ENCODE results near the gene PACSIN3. TPM values are rescaled to one million over a fixed set of nuclear protein-coding genes. Genes with fewer than 3 reads are reported as not detected.

The PACSIN3 gene
- polyA plus RNA-seq, 1 donor from 2014 or later = not detected

DNA sequence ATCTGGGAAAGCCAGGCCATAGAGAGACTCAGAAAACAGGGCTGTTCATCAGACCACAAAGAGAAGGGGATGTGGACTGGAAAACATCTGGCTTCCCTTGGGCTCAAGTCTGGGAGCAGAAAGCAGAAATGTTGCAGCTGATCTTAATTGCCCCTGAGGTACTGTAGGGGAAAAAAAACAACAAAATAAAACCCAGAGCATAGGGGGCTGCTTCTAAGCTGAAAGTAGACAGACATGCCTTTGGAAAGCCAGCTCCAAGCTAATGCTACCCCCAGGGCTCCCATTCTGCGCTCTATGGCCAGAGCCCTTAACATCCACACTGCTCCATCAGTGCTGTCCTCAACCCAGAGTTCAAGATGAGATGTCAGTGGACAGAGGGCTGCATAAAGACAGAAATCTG, 2.0 kb upstream of the PACSIN3 start:
- H3K9me3 ChIP-seq (ENCODE audit: low read length) = no peaks in the 10 kb centered on the region
- no peaks in the 10 kb centered on the region for H3K9me2 ChIP-seq (ENCODE audit: insufficient read depth, low read length)
- H3K36me3 ChIP-seq (ENCODE audit: insufficient read depth, low read length) = no peaks in the 10 kb centered on the region
- H3K4me3 ChIP-seq (ENCODE audit: low read length) = no peak overlapping the region
- no peaks in the 10 kb centered on the region for H3K79me2 ChIP-seq (replicated peaks; ENCODE audit: insufficient read depth, low read length)
- peaks cover 50% of the 10 kb centered on the region for H3K27me3 ChIP-seq (ENCODE audit: insufficient read depth, low read depth, low read length)
- no peak overlapping the region for H3K27ac ChIP-seq (ENCODE audit: low read length)
- H2AFZ ChIP-seq (ENCODE audit: low read depth, low read length) = no peak overlapping the region
- TF ChIP-seq RAD21 (conservative IDR thresholded peaks at IDR 0.05) (no peak), POLR2AphosphoS5 (IDR thresholded peaks at IDR 0.05) (no peak), TAF1 (IDR thresholded peaks at IDR 0.05; ENCODE audit: low read depth) (no peak), MXI1 (conservative IDR thresholded peaks at IDR 0.05; ENCODE audit: poor library complexity, severe bottlenecking) (no peak), EP300 (conservative IDR thresholded peaks at IDR 0.05; ENCODE audit: poor library complexity, severe bottlenecking) (no peak), SMC3 (conservative IDR thresholded peaks at IDR 0.05; ENCODE audit: poor library complexity) (no peak), EZH2 (IDR thresholded peaks at IDR 0.05; ENCODE audit: borderline replicate concordance, insufficient read depth, low read length, poor library complexity, severe bottlenecking) (no peak)
- TF ChIP-seq, protein P1, sequence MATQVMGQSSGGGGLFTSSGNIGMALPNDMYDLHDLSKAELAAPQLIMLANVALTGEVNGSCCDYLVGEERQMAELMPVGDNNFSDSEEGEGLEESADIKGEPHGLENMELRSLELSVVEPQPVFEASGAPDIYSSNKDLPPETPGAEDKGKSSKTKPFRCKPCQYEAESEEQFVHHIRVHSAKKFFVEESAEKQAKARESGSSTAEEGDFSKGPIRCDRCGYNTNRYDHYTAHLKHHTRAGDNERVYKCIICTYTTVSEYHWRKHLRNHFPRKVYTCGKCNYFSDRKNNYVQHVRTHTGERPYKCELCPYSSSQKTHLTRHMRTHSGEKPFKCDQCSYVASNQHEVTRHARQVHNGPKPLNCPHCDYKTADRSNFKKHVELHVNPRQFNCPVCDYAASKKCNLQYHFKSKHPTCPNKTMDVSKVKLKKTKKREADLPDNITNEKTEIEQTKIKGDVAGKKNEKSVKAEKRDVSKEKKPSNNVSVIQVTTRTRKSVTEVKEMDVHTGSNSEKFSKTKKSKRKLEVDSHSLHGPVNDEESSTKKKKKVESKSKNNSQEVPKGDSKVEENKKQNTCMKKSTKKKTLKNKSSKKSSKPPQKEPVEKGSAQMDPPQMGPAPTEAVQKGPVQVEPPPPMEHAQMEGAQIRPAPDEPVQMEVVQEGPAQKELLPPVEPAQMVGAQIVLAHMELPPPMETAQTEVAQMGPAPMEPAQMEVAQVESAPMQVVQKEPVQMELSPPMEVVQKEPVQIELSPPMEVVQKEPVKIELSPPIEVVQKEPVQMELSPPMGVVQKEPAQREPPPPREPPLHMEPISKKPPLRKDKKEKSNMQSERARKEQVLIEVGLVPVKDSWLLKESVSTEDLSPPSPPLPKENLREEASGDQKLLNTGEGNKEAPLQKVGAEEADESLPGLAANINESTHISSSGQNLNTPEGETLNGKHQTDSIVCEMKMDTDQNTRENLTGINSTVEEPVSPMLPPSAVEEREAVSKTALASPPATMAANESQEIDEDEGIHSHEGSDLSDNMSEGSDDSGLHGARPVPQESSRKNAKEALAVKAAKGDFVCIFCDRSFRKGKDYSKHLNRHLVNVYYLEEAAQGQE (IDR thresholded peaks at IDR 0.05; ENCODE audit: borderline replicate concordance) = no peak
- TF ChIP-seq, protein P2, sequence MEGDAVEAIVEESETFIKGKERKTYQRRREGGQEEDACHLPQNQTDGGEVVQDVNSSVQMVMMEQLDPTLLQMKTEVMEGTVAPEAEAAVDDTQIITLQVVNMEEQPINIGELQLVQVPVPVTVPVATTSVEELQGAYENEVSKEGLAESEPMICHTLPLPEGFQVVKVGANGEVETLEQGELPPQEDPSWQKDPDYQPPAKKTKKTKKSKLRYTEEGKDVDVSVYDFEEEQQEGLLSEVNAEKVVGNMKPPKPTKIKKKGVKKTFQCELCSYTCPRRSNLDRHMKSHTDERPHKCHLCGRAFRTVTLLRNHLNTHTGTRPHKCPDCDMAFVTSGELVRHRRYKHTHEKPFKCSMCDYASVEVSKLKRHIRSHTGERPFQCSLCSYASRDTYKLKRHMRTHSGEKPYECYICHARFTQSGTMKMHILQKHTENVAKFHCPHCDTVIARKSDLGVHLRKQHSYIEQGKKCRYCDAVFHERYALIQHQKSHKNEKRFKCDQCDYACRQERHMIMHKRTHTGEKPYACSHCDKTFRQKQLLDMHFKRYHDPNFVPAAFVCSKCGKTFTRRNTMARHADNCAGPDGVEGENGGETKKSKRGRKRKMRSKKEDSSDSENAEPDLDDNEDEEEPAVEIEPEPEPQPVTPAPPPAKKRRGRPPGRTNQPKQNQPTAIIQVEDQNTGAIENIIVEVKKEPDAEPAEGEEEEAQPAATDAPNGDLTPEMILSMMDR (IDR thresholded peaks at IDR 0.05; ENCODE audit: poor library complexity, severe bottlenecking) = no peak
- no peaks in the 10 kb centered on the region for H3F3A ChIP-seq (ENCODE audit: insufficient read depth, low read length, poor library complexity, severe bottlenecking)
- no peak overlapping the region for H3K9ac ChIP-seq (ENCODE audit: low read length)
- H4K20me1 ChIP-seq (ENCODE audit: insufficient read depth) = no peaks in the 10 kb centered on the region
- no peak overlapping the region for H3K4me2 ChIP-seq (ENCODE audit: low read length)

DNA sequence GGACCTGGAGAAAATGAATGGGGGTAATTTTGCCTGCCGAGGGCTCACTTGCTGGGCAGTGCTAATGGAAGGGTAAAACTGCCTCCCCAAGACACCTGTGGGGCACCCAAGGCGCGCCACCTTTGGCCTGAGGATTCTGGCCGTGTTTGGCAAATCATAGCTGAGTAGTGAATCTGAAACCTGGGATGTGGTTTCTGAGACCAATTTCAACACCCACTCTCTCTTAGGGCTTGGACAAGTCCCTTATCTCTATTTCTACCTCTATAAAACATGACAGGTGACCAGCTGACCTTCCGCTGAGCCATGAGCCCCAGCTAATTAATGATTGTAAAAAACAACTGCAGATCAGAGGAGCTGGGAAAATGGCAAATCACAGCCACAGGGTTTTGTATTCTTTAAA, 1.5 kb upstream of the PACSIN3 start:
- Histone ChIP-seq H2AFZ (ENCODE audit: low read depth, low read length) (no peak overlapping the region), H3K27me3 (ENCODE audit: insufficient read depth, low read depth, low read length) (peaks cover 50% of the 10 kb centered on the region), H3K27ac (ENCODE audit: low read length) (no peak overlapping the region)

More for the DNA sequence above, 1.5 kb upstream of the PACSIN3 start:
- Histone ChIP-seq H3K4me3 (ENCODE audit: low read length) (peak overlapping the region; percentile 61), H3F3A (ENCODE audit: insufficient read depth, low read length, poor library complexity, severe bottlenecking) (no peaks in the 10 kb centered on the region), H4K20me1 (ENCODE audit: insufficient read depth) (no peaks in the 10 kb centered on the region), H3K36me3 (ENCODE audit: insufficient read depth, low read length) (no peaks in the 10 kb centered on the region), H3K79me2 (replicated peaks; ENCODE audit: insufficient read depth, low read length) (no peaks in the 10 kb centered on the region), H3K9me3 (ENCODE audit: low read length) (no peaks in the 10 kb centered on the region), H3K9ac (ENCODE audit: low read length) (no peak overlapping the region), H3K9me2 (ENCODE audit: insufficient read depth, low read length) (no peaks in the 10 kb centered on the region), H3K4me2 (ENCODE audit: low read length) (no peak overlapping the region)
- TF ChIP-seq EP300 (conservative IDR thresholded peaks at IDR 0.05; ENCODE audit: poor library complexity, severe bottlenecking) (no peak), MXI1 (conservative IDR thresholded peaks at IDR 0.05; ENCODE audit: poor library complexity, severe bottlenecking) (no peak)
